ENCODE results near the gene FIP1L1. TPM values are rescaled to one million over a fixed set of nuclear protein-coding genes. Genes with fewer than 3 reads are reported as not detected.

FIP1L1 gene
- total and polyA plus RNA-seq, 10 of the 15 experiments (the other 5 are each of a cell fraction or from before 2014, with no cell fraction given) = 28.1 to 110 (median 59.4) TPM

DNA sequence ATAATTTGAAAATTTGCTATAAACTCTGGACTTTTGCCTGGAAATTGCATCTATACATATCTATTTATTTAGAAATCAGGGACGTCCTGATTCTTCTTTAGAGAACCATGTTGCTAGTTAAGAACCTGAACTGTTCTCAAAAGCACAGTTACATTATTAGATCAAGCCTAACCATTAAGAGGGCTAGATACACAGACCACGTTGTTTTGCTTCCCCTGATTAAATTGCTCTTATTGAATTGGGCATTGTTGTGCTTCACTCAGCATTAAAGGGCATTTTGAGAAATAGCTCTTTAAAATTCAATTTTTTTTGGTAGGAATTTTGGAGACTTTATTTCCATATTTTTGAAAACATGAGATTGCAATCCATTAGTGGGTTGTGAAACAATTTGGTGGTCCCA lies 44.4 kb downstream of the FIP1L1 start:
- in situ Hi-C loops (cut with MboI) = no loop called here
- ATAC-seq (no peak), DNase-seq (ENCODE audit: low read depth, low spot score) (no peak), FAIRE-seq (no peak)
- Histone ChIP-seq H3K79me2 (ENCODE audit: control insufficient read depth, insufficient read depth, low read length) (no peaks in the 10 kb centered on the region; the same call in 1 of the 2 replicates), H2AFZ (ENCODE audit: control insufficient read depth, low read depth, low read length) (no peak overlapping the region), H4K20me1 (ENCODE audit: control insufficient read depth, insufficient read depth) (no peaks in the 10 kb centered on the region), H3K4me3 (no peak overlapping the region), H3K27ac (ENCODE audit: control insufficient read depth, insufficient read depth) (no peak overlapping the region), H3K9me3 (replicated peaks; ENCODE audit: control insufficient read depth, insufficient read depth, low read length) (no peaks in the 10 kb centered on the region), H3K36me3 (ENCODE audit: control insufficient read depth in 2 of 2, insufficient read depth in 2 of 2, low read length in 1 of 2) (peaks cover 0 to 7% of the 10 kb centered on the region in 2 experiments; a peak in 1 of 4 replicates), H3K4me1 (ENCODE audit: control insufficient read depth, insufficient read depth, low read length) (no peaks in the 10 kb centered on the region), H3K27me3 (replicated peaks in 1 of 2; ENCODE audit: control insufficient read depth in 2 of 2, insufficient read depth in 2 of 2, low read length in 1 of 2) (no peaks in the 10 kb centered on the region), H3K9ac (ENCODE audit: control insufficient read depth, insufficient read depth, low read length) (no peak overlapping the region), H3K4me2 (ENCODE audit: control insufficient read depth, insufficient read depth) (no peak overlapping the region)
- POLR2A ChIA-PET = no interaction called here
- 95% methylated on average over 2 of the region's 2 CpGs for WGBS (ENCODE audit: insufficient coverage, insufficient replicate concordance, low lambda C conversion rate, missing lambda C conversion rate)
- no peak for TF ChIP-seq KLF5 (IDR thresholded peaks at IDR 0.05; ENCODE audit: partially characterized antibody)
- no peak for TF ChIP-seq NR2F1 (conservative IDR thresholded peaks at IDR 0.05)
- TF ChIP-seq MEF2A (IDR thresholded peaks at IDR 0.05; ENCODE audit: insufficient read depth, low read depth, low read length) = no peak
- TF ChIP-seq BCL11A (IDR thresholded peaks at IDR 0.05; ENCODE audit: low read depth, low read length) = no peak
- no peak for TF ChIP-seq NFIC (IDR thresholded peaks at IDR 0.05; ENCODE audit: low read depth, low read length)
- TF ChIP-seq RUNX3 (IDR thresholded peaks at IDR 0.05; ENCODE audit: low read length) = no peak
- TF ChIP-seq ZZZ3 (IDR thresholded peaks at IDR 0.05; ENCODE audit: control insufficient read depth, insufficient read length, low read depth) = no peak
- TF ChIP-seq SIN3A (IDR thresholded peaks at IDR 0.05; ENCODE audit: low read depth, low read length) = no peak
- no peak for TF ChIP-seq CBX3 (IDR thresholded peaks at IDR 0.05; ENCODE audit: borderline replicate concordance, low read depth)
- no peak for TF ChIP-seq PAX5 (IDR thresholded peaks at IDR 0.05; ENCODE audit: borderline replicate concordance, low read depth, low read length)
- TF ChIP-seq HDAC2 (IDR thresholded peaks at IDR 0.05) = no peak
- TF ChIP-seq RCOR1 (conservative IDR thresholded peaks at IDR 0.05; ENCODE audit: low read depth, low read length) = no peak
- no peak for TF ChIP-seq ZNF384 (IDR thresholded peaks at IDR 0.05; ENCODE audit: borderline replicate concordance, low read depth, low read length)
- no peak for TF ChIP-seq SP1 (IDR thresholded peaks at IDR 0.05; ENCODE audit: low read depth, low read length)
- TF ChIP-seq, protein P1, sequence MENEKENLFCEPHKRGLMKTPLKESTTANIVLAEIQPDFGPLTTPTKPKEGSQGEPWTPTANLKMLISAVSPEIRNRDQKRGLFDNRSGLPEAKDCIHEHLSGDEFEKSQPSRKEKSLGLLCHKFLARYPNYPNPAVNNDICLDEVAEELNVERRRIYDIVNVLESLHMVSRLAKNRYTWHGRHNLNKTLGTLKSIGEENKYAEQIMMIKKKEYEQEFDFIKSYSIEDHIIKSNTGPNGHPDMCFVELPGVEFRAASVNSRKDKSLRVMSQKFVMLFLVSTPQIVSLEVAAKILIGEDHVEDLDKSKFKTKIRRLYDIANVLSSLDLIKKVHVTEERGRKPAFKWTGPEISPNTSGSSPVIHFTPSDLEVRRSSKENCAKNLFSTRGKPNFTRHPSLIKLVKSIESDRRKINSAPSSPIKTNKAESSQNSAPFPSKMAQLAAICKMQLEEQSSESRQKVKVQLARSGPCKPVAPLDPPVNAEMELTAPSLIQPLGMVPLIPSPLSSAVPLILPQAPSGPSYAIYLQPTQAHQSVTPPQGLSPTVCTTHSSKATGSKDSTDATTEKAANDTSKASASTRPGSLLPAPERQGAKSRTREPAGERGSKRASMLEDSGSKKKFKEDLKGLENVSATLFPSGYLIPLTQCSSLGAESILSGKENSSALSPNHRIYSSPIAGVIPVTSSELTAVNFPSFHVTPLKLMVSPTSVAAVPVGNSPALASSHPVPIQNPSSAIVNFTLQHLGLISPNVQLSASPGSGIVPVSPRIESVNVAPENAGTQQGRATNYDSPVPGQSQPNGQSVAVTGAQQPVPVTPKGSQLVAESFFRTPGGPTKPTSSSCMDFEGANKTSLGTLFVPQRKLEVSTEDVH (IDR thresholded peaks at IDR 0.05; ENCODE audit: low read depth, partially characterized antibody) = no peak
- no peak for TF ChIP-seq CREB1 (IDR thresholded peaks at IDR 0.05; ENCODE audit: low read depth)
- CTCF ChIA-PET = interaction anchor here (1.2 kb wide), 1 partner anchor 42 kb away, joined by 5 read pairs; no protein-coding TSS in a partner anchor
- no TSS peak for BruUV-seq (replicated peaks)
- RAD21 ChIA-PET (ENCODE audit: unreplicated experiment) = no interaction called here
- SMC1A ChIA-PET (ENCODE audit: uncharacterized antibody, unreplicated experiment) = no interaction called here
- intact Hi-C loops (cut with micrococcal nuclease; ENCODE audit: unreplicated experiment) = no loop called here

Data from GM12878 (cell line).